ENCODE data around the gene USP49.

Gene USP49

GRCh38 chr6:41826343-41827022 is 68.7 kb downstream of the USP49 start:
- TF ChIP-seq, protein P1, sequence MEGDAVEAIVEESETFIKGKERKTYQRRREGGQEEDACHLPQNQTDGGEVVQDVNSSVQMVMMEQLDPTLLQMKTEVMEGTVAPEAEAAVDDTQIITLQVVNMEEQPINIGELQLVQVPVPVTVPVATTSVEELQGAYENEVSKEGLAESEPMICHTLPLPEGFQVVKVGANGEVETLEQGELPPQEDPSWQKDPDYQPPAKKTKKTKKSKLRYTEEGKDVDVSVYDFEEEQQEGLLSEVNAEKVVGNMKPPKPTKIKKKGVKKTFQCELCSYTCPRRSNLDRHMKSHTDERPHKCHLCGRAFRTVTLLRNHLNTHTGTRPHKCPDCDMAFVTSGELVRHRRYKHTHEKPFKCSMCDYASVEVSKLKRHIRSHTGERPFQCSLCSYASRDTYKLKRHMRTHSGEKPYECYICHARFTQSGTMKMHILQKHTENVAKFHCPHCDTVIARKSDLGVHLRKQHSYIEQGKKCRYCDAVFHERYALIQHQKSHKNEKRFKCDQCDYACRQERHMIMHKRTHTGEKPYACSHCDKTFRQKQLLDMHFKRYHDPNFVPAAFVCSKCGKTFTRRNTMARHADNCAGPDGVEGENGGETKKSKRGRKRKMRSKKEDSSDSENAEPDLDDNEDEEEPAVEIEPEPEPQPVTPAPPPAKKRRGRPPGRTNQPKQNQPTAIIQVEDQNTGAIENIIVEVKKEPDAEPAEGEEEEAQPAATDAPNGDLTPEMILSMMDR (IDR thresholded peaks at IDR 0.05), result no peak

DNA sequence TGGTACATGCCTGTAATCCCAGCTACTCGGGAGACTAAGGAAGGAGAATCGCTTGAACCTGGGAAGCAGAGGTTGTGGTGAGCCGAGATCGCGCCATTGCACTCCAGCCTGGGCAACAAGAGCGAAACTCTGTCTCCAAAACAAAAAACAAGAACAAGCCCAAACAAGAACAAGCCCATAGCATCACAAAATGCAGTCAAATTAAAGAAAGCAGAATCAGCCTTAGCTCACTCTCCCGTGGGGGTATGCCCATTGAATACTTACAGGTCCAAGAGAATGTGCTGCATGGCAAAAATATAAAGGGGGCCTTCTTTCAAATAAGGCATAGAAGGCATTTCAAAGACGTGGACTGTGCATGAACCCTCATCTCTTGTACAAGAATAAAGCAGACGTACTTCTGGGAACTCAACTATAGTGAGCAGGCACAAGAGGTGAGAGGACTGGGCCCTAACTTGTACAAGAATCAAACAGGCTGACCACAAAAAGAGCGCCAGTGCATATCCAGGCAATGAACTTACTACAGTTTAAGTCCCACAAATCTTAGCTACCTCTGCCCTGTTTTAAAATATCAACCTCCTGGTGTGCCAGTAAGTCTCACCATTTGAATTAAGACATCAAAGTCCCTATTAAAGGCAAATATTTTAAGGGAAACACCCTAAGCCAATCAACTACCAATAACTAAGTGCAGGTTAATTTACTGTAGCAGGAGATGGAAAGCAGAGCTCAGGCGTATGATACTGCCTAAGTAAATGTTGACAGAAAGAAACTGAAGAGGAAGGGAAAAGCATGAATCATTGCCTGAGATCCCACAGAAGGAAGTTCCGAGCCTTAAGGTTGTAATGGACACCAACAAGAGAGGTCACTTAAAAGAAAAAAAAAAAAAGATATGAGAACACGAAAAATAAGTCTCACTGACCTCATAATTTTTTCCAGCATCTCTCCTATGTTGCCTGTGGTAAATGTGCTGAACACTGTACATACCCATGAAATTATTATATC is 70.3 kb downstream of the USP49 start:
- TF ChIP-seq, protein P1 (IDR thresholded peaks at IDR 0.05), result no peak

DNA sequence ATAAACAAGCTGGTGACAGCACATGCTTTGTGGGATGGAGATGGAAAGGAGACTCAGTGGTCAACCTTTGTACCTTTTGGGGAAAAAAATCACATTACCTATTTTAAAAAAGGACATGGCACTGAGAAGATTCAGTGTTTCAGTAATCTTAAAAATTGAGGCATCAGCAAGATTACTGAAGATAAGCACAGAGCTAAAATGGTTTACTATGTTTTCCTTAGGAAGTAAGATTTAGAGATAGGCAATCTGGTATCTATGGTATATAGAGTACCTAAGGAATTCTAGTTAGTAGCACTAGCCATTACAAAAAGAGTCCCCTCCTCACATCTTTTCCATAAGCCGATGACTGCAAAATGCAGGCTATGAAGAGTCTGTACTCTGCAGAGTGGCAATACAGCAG is 72.0 kb downstream of the USP49 start:
- TF ChIP-seq, protein P1 (IDR thresholded peaks at IDR 0.05), result no peak

DNA sequence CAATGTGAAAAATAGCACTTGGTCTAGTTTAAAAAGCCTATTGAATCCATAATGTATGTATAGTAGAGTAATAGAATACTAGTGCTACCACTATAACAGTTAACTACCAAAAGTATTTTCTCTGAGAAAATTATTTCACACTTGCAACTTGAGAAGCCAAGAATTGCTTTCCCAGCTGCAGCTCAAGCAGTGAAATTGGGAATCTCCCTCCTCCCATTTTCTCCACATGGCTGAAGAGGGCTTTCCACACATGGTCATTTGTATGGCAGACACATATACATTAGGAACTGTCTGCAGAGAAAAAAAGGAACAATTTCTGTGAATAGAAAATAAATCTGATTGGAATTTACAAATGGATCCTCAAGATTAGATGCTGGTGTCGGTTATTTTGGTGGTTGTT is 73.2 kb downstream of the USP49 start:
- TF ChIP-seq, protein P1 (IDR thresholded peaks at IDR 0.05), result no peak

DNA sequence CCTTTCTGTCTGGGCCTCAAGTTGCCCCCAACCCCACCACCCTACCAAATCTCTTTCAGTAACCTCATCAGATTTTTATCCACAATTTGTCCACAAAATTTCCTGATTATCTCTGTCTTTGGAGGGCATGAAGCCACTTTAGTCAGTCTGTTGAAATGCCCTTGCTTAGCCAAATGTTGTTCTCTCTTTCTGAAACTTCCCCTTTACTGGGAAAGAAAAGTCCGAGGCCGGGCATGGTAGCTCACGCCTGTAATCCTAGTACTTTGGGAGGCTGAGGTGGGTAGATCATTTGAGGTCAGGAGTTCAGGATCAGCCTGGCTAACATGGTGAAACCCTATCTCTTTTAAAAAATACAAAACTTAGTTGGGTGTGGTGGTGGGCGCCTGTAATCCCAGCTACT is 73.9 kb downstream of the USP49 start:
- TF ChIP-seq, protein P1 (IDR thresholded peaks at IDR 0.05), result no peak

GRCh38 chr6:41818271-41819054 is 76.7 kb downstream of the USP49 start:
- TF ChIP-seq, protein P1 (IDR thresholded peaks at IDR 0.05), result no peak

DNA sequence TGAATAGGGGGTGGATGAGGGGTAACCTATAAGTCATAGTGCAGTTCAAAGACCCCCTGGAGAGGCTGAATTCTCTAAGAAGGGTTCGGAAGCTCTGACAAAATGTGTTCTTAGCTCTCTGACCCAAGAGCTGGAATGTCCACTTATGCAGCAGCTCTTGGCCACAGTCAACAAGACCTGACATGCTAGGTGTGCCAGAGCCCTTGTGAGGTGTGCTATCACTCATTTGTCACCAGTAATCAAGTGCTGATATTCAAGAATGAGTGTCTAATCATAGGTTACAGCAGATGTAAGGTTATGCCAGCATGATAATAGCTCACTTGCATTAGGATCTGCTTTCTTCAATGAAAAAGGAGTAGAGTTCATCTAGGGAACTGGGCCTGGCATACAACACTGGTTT is 79.6 kb downstream of the USP49 start:
- TF ChIP-seq, protein P1 (IDR thresholded peaks at IDR 0.05), result no peak
